Pulmonary artery endothelial cell (primary cell): Measurements from ENCODE around the gene THAP11. TPM values are rescaled to one million over a fixed set of nuclear protein-coding genes. Genes with fewer than 3 reads are reported as not detected.
A peak's percentile ranks its signal among the peaks of the same experiment; 100 is the strongest.

ENCODE experiments used
- DNase-seq: peaks from one replicate; pipeline ENCODE4 v3.0.0-alpha.2; 2011; ENCODE audit warnings: low read depth, low spot score
- total RNA-seq: library from RNA; depleted of rRNA; stranded (reverse); fragments of >200 nt; gene quantifications from 2 replicates; pipeline ENCODE4 v1.2.3, GENCODE V29; 2014

THAP11 gene
- 34.2 and 56.6 TPM in 2 replicates for total RNA-seq

- peak; percentile 77 for DNase-seq
Measured at GRCh38 chr16:67841816-67842508, at the start of gene THAP11. Gene THAP11, plus strand, starts transcription at chr16:67842320. Its CDS starts 235 bp downstream, at chr16:67842555.

- DNase-seq: no peak
Measured at GRCh38 chr16:67796099-67796718, 45.9 kb upstream of the THAP11 start.

GRCh38 chr16:67800338-67800926 lies 41.7 kb upstream of the THAP11 start:
- DNase-seq: no peak

GRCh38 chr16:67801241-67801640 lies 40.9 kb upstream of the THAP11 start:
- DNase-seq: no peak

- no peak for DNase-seq
Measured at GRCh38 chr16:67801883-67802282, 40.2 kb upstream of the THAP11 start.

- DNase-seq: no peak
Measured at GRCh38 chr16:67803894-67804293, 38.2 kb upstream of the THAP11 start.

GRCh38 chr16:67804853-67805542 lies 37.1 kb upstream of the THAP11 start:
- DNase-seq: no peak

- no peak for DNase-seq
Measured at GRCh38 chr16:67805718-67806427, 36.2 kb upstream of the THAP11 start.

- peak; percentile 98 for DNase-seq
Measured at GRCh38 chr16:67806428-67807147, 35.5 kb upstream of the THAP11 start, which contains the start of the genes RANBP10 and TSNAXIP1. Gene RANBP10, minus strand, starts transcription at chr16:67806560. Its CDS starts 24 bp downstream, at chr16:67806536. Gene TSNAXIP1, plus strand, starts transcription at chr16:67806889. Its CDS starts 261 bp downstream, at chr16:67807150.

GRCh38 chr16:67807148-67807682 lies 34.9 kb upstream of the THAP11 start:
- DNase-seq: no peak

- DNase-seq: no peak
Measured at GRCh38 chr16:67811899-67812298, 30.2 kb upstream of the THAP11 start.

- DNase-seq: no peak
Measured at GRCh38 chr16:67814567-67814966, 27.6 kb upstream of the THAP11 start.

GRCh38 chr16:67820608-67821259 lies 21.4 kb upstream of the THAP11 start:
- no peak for DNase-seq

GRCh38 chr16:67822511-67822910 lies 19.6 kb upstream of the THAP11 start:
- DNase-seq: no peak

- no peak for DNase-seq
Measured at GRCh38 chr16:67825119-67825518, 17.0 kb upstream of the THAP11 start.

- no peak for DNase-seq
Measured at GRCh38 chr16:67825906-67826305, 16.2 kb upstream of the THAP11 start.

GRCh38 chr16:67828651-67829050 lies 13.5 kb upstream of the THAP11 start:
- no peak for DNase-seq

GRCh38 chr16:67833030-67833414 lies 9.1 kb upstream of the THAP11 start:
- DNase-seq: no peak

- no peak for DNase-seq
Measured at GRCh38 chr16:67833415-67834241, 8.5 kb upstream of the THAP11 start.
